Pancreas (tissue), 10 donors: ENCODE results near the gene INSYN1. TPM values are rescaled to one million over a fixed set of nuclear protein-coding genes. Genes with fewer than 3 reads are reported as not detected.
A peak's percentile ranks its signal among the peaks of the same experiment; 100 is the strongest.

Source experiments
- ATAC-seq, 4 donors: fragments of 200-7000 bp; cut with Tn5 transposase; one replicate each; pipeline versions ENCODE4 v1.8.0 to v1.9.1; 2020; ENCODE audit warnings: mild to moderate bottlenecking in 4 of 4, moderate library complexity in 4 of 4
- DNase-seq, 6 donors: peaks; one replicate each; pipeline ENCODE4 v3.0.0-alpha.2; 2020
- FAIRE-seq: peaks from 2 replicates; lab custom pipeline; 2012; peaks lifted over from hg19 to GRCh38; lab: Jason Lieb, UNC
- H3K27ac ChIP-seq, 4 donors: fragments of 200-600 bp; sonication (generic); 1 replicate in 3 of 4; 2 replicates in 1 of 4; pipeline versions ENCODE4 v1.5.0 to v1.8.0; 2020
- H3K27me3 ChIP-seq, 4 donors: fragments of 200-600 bp; one replicate each; pipeline ENCODE4 v1.8.0; 2021
- H3K36me3 ChIP-seq, 3 donors: fragments of 200-600 bp; sonication (generic) in 1 of 3; one replicate each; pipeline versions ENCODE4 v1.5.0 to v1.8.0; 2020 to 2021
- H3K4me1 ChIP-seq, 3 donors: fragments of 200-600 bp; one replicate each; pipeline ENCODE4 v1.8.0; 2021
- H3K4me3 ChIP-seq, 4 donors: fragments of 200-600 bp; sonication (generic) in 2 of 4; one replicate each; pipeline versions ENCODE4 v1.5.0 to v1.8.0; 2020 to 2021
- H3K9me3 ChIP-seq, 4 donors: fragments of 200-600 bp; one replicate each; pipeline ENCODE4 v1.8.0; 2021
- CTCF ChIP-seq, 4 donors: fragments of 200-600 bp; sonication (generic) in 3 of 4; IDR thresholded peaks; one replicate each; pipeline versions ENCODE4 v1.5.0 to v1.8.0; 2021; ENCODE audit warnings: antibody characterized with exemption in 4 of 4
- WGBS, 2 donors: extraction: QIAGEN DNeasy Blood & Tissue Kit; methylation state at CpG; one replicate each; pipeline ENCODE4 v1.1.7; 2013; 5-methylcytosine and 5-hydroxymethylcytosine counted together
- intact Hi-C, 3 donors: fragments of 100-400 bp; cut with DNase I; formaldehyde crosslinking; loops; one replicate each; pipeline versions ENCODE4 v1.11.1 to v1.14.2; 2022
- polyA plus RNA-seq, 2 donors: library from polyadenylated mRNA; stranded (reverse); fragments of 200-250 nt; gene quantifications; one replicate each; pipeline ENCODE4 v1.2.3, GENCODE V29; 2013
- total RNA-seq, 6 donors: library from RNA; stranded (reverse); fragmentation: NEBNext Ultra II Directional in 4 of 6; extraction: Animal tissue kit (Norgen Biotek cat#: 25700) in 4 of 6; gene quantifications; one replicate each; pipeline versions ENCODE4 v1.2.1 to v1.2.4, GENCODE V29; 2021 to 2023
- donor health status: healthy with polysubstance abuse.
- donor health status: DM: no; HTN: no; CAD: no; lungs with moderate emphysema.
- donor health status: DM: no; HTN: no; CAD: no.
- donor health status: control.
- donor health status: control.
- donor health status: Bipolar disorder and iron deficiency.
- donor health status: DM: yes; HTN: yes; CAD: no.
- donor health status: DM: no; HTN: no; CAD: no.
- donor health status: DM: no; HTN: no; CAD: no.
- donor health status: DM: yes; HTN: yes; CAD: no.

INSYN1 gene
- total and polyA plus RNA-seq, 8 donors, result 0.42 to 28.2 (median 1.7) TPM

GRCh38 chr15:73699249-73700040 lies 53.7 kb downstream of the INSYN1 start:
- Histone ChIP-seq H3K36me3 (no peaks in the 10 kb centered on the region), H3K27me3 (no peaks in the 10 kb centered on the region), H3K4me3 (no peak overlapping the region), H3K9me3 (no peaks in the 10 kb centered on the region), H3K4me1 (no peaks in the 10 kb centered on the region), H3K27ac (no peak overlapping the region)
- TF ChIP-seq CTCF (IDR thresholded peaks at IDR 0.05), result no peak
- 78 to 80% methylated on average over 14 of the region's 14 CpGs for WGBS, 2 donors
- no peak for FAIRE-seq
- intact Hi-C loops, result loop anchor here in 1 of 3 donors (10.0 kb wide), 1 partner anchor 135 kb away; no protein-coding TSS in a partner anchor
- ATAC-seq, result no peak
- DNase-seq, result no peak

- H3K27me3 ChIP-seq, result no peaks in the 10 kb centered on the region
- peak in 5 of 6 donors; percentile 30 to 70 (median 62) for DNase-seq
- WGBS, 2 donors, result 59 to 61% methylated on average over 9 of the region's 9 CpGs
- H3K4me1 ChIP-seq, result no peaks in the 10 kb centered on the region
- no peak overlapping the region for H3K27ac ChIP-seq
- H3K36me3 ChIP-seq, result no peaks in the 10 kb centered on the region
- no peak for TF ChIP-seq CTCF (IDR thresholded peaks at IDR 0.05)
- intact Hi-C loops, result no loop called here
- no peak overlapping the region for H3K4me3 ChIP-seq
- FAIRE-seq, result no peak
- ATAC-seq, result peak; percentile 20 to 87 (median 81)
- H3K9me3 ChIP-seq, result no peaks in the 10 kb centered on the region
Observed at GRCh38 chr15:73697033-73697467, 56.1 kb downstream of the INSYN1 start.

GRCh38 chr15:73696641-73697001 lies 56.5 kb downstream of the INSYN1 start:
- H3K4me3 ChIP-seq, result no peak overlapping the region
- H3K27me3 ChIP-seq, result no peaks in the 10 kb centered on the region
- FAIRE-seq, result no peak
- no peak overlapping the region for H3K27ac ChIP-seq
- DNase-seq, result no peak
- no peaks in the 10 kb centered on the region for H3K9me3 ChIP-seq
- no peak for TF ChIP-seq CTCF (IDR thresholded peaks at IDR 0.05)
- intact Hi-C loops, result no loop called here
- no peaks in the 10 kb centered on the region for H3K4me1 ChIP-seq
- 78 to 84% methylated on average over 1 of the region's 1 CpG for WGBS, 2 donors
- no peaks in the 10 kb centered on the region for H3K36me3 ChIP-seq
- no peak for ATAC-seq

- ATAC-seq (no peak), DNase-seq (peak in 2 of 6 donors; percentile 38 to 47), FAIRE-seq (no peak)
- 80 to 84% methylated on average over 16 of the region's 16 CpGs for WGBS, 2 donors
- Histone ChIP-seq H3K4me3 (no peak overlapping the region), H3K36me3 (no peaks in the 10 kb centered on the region), H3K27me3 (no peaks in the 10 kb centered on the region), H3K4me1 (peaks cover 0 to 4% (median 0%) of the 10 kb centered on the region in 3 donors), H3K27ac (no peak overlapping the region), H3K9me3 (no peaks in the 10 kb centered on the region)
- intact Hi-C loops, result no loop called here
- no peak for TF ChIP-seq CTCF (IDR thresholded peaks at IDR 0.05)
Observed at GRCh38 chr15:73695773-73696640, 57.1 kb downstream of the INSYN1 start.
